ENCODE data around the gene SCYGR5.
"Not testable (repeated sequence)": the region's sequence is repeated elsewhere in the genome, so short reads cannot be mapped to it uniquely, and the experiment has no call there.

Gene SCYGR5, protein sequence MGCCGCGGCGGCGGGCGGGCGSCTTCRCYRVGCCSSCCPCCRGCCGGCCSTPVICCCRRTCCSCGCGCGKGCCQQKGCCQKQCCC

DNA sequence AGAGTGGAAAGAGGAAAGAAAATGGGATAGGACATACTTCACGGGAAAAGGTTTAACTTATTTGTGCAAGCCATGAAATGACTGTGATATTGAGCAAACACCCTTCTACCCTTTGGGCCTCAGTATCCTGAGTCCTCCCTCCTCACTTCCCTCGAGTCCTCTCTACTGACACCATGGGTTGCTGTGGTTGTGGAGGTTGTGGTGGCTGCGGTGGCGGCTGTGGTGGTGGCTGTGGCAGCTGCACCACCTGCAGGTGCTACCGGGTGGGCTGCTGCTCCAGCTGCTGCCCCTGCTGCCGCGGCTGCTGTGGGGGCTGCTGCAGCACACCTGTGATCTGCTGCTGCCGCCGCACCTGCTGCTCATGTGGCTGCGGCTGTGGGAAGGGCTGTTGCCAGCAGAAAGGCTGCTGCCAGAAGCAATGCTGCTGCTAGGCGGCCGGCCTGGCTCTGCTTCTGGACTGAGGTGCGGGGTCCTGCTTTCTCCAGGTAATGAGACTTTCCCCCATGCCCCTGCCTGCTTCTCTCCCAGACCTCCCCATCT is at the start of gene SCYGR5:
Gene SCYGR5 (plus strand): TSS at position 174 of the 540 bp plus-strand sequence. CDS start 0 bp downstream, at position 174.
- DNase-seq (ENCODE audit: low read depth in 2 of 2); H3K4me3 ChIP-seq (replicated peaks in 1 of 2; ENCODE audit: low read depth in 2 of 2, low read length in 2 of 2): not testable (repeated sequence)

DNA sequence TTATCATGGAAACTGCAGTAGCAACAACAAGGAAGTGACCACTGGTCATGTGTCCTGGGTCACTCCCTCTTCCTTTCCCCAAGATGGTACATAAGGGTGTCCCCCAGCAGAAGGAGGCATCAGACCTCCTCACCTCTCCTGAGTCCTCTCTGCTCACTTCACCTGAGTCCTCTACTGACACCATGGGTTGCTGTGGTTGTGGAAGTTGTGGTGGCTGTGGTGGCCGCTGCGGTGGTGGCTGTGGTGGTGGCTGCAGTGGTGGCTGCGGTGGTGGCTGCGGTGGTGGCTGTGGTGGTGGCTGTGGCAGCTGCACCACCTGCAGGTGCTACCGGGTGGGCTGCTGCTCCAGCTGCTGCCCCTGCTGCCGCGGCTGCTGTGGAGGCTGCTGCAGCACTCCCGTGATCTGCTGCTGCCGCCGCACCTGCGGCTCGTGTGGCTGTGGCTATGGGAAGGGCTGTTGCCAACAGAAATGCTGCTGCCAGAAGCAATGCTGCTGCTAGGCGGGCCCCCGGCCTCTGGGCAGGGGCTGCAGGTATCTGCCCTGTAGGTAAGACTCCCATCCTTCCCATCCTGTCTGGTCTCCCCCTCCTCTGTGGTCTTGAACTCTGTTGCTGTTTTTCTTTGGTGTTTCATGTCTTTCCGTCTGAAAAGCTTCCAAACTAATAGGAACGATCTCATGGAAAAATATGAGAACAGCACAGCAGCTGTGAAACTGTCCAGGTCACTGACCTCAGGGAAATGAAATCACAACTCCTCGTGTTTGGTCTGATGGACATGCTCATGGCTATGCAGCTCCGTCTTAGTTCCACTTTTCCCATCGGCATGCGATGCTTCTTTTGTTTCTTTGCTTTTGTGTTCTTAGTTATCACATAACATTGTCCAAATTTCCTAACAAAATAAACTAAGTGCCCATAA is 49.0 kb upstream of the SCYGR5 start, which contains the start of gene SCYGR4:
Gene SCYGR4 (plus strand): TSS at position 183 of the 915 bp plus-strand sequence. CDS start 0 bp downstream, at position 183.
- TF ChIP-seq, protein P1, sequence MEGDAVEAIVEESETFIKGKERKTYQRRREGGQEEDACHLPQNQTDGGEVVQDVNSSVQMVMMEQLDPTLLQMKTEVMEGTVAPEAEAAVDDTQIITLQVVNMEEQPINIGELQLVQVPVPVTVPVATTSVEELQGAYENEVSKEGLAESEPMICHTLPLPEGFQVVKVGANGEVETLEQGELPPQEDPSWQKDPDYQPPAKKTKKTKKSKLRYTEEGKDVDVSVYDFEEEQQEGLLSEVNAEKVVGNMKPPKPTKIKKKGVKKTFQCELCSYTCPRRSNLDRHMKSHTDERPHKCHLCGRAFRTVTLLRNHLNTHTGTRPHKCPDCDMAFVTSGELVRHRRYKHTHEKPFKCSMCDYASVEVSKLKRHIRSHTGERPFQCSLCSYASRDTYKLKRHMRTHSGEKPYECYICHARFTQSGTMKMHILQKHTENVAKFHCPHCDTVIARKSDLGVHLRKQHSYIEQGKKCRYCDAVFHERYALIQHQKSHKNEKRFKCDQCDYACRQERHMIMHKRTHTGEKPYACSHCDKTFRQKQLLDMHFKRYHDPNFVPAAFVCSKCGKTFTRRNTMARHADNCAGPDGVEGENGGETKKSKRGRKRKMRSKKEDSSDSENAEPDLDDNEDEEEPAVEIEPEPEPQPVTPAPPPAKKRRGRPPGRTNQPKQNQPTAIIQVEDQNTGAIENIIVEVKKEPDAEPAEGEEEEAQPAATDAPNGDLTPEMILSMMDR (IDR thresholded peaks at IDR 0.05; ENCODE audit: low read depth, low read length): no peak
- DNase-seq (ENCODE audit: low read depth in 2 of 2): peak in 1 of 2 donors; percentile 24
- H3K4me3 ChIP-seq (replicated peaks in 1 of 2; ENCODE audit: low read depth in 2 of 2, low read length in 2 of 2): no peak within 1 kb of the TSS

DNA sequence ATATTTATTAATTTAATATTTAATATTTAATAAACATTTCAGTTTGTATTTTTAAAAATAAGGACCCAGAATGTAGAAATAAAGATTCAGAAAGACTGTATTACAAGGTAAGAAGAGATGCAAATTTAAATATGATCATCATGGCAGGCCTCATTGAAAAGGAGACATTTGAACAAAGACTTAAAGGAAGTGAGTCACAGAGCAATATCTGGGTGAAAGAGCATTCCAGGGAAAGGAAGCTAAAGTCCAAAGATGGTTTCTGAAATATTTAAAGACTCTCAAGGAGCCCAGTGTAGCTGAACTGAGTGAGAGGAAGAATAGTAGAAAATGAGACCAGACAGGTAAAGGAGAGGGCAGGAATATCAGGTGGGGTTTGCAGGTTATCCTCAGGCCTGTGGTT is 43.4 kb upstream of the SCYGR5 start:
- DNase-seq (ENCODE audit: low read depth in 2 of 2): peak; percentile 71 to 77
- H3K4me3 ChIP-seq (replicated peaks in 1 of 2; ENCODE audit: low read depth in 2 of 2, low read length in 2 of 2): no peak overlapping the region
- TF ChIP-seq, protein P1 (IDR thresholded peaks at IDR 0.05; ENCODE audit: low read depth, low read length): no peak

DNA sequence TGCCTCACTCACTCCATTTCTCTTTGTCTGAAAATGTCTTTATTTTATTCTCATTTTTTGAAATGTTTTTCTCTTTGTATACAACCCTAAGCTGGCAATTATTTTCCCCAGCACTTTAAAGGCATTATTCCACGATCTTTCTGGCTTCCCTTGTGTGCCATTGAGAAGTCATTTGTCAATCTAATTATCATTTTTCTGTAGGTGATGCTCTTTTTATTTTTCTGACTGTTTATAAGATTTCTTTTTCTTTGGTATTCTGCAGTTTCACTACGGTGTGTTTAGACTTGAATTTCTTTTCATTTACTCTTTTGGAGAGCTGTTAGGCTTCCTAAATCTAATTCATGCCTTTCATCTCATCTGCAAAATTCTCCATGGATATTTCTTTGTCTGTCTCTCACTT is 41.2 kb upstream of the SCYGR5 start:
- TF ChIP-seq, protein P1 (IDR thresholded peaks at IDR 0.05; ENCODE audit: low read depth, low read length): no peak
- no peak for DNase-seq (ENCODE audit: low read depth in 2 of 2)
- no peak overlapping the region for H3K4me3 ChIP-seq (replicated peaks in 1 of 2; ENCODE audit: low read depth in 2 of 2, low read length in 2 of 2)

DNA sequence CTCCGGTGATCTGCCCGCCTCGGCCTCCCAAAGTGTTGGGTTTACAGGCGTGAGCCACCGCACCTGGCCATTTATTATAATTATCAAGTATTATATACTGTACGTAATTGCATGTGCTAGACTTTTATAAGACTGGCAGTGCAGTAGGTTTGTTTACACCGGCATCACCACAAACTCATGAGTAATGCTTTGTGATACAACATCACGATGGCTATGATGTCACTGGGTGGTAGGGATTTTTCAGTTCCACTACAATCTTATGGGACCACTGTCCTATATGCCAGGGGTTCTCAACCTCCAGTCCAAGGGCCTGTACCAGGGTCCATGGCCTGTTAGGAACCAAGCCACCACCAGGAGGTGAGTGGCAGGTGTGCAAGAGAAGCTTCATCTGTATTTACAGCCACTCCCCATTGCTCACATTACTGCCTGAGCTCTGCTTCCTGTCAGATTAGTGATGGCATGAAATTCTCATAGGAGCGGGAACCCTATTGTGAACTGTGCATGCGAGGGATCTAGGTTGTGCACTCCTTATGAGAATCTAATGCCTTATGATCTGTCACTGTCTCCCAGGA is 39.9 kb upstream of the SCYGR5 start:
- DNase-seq (ENCODE audit: low read depth in 2 of 2): no peak
- no peak overlapping the region for H3K4me3 ChIP-seq (replicated peaks in 1 of 2; ENCODE audit: low read depth in 2 of 2, low read length in 2 of 2)
- TF ChIP-seq, protein P1 (IDR thresholded peaks at IDR 0.05; ENCODE audit: low read depth, low read length): no peak

DNA sequence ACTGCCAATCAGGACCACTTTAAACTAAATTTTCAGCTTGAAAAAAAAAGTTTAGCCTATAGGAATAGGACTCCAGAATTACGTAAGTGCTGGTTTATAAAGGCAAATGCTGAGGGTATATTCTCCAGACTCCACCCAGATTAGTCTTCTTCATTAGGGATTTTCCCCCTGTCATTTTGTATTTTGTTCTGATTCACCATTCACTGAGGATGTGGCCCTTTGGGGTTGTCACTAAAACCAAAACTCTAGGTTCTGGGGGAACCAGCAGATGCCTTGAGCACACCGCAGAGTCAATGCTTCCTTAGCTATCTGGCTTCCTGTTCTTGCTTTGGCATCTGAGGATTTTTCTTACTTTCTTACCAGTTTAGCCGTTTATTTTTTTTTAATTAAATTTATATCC is 38.8 kb upstream of the SCYGR5 start:
- H3K4me3 ChIP-seq (replicated peaks in 1 of 2; ENCODE audit: low read depth in 2 of 2, low read length in 2 of 2): no peak overlapping the region
- no peak for DNase-seq (ENCODE audit: low read depth in 2 of 2)
- TF ChIP-seq, protein P1 (IDR thresholded peaks at IDR 0.05; ENCODE audit: low read depth, low read length): no peak

DNA sequence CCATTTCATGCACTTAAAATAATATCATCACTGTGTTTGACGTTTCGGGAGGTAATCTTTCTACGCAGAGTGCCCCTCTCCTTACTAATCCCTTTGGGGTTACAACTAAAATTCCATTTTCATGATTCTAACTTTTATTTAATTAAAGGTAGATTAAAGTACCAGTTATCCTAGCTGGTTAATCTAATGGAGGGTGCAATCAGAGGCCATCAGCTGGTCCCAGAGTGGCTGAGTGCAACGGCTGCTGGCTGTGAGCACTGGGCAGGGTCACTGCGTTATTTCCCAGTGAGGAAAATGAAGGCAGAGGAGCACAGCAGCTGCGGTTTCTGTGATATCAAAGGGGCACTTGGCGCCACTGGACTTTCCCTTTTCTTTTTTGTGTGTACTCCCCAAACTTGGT is 37.2 kb upstream of the SCYGR5 start:
- DNase-seq (ENCODE audit: low read depth in 2 of 2): no peak
- no peak overlapping the region for H3K4me3 ChIP-seq (replicated peaks in 1 of 2; ENCODE audit: low read depth in 2 of 2, low read length in 2 of 2)
- TF ChIP-seq, protein P1 (IDR thresholded peaks at IDR 0.05; ENCODE audit: low read depth, low read length): no peak

Data from cardiac fibroblast (primary cell).